Activated CD4-positive, alpha-beta memory T cell treated with anti-CD3 and anti-CD28 coated beads for 36 hours (primary cell): ENCODE results near the gene EPHB1. TPM values are rescaled to one million over a fixed set of nuclear protein-coding genes. Genes with fewer than 3 reads are reported as not detected.
"Not testable (repeated sequence)": the region's sequence is repeated elsewhere in the genome, so short reads cannot be mapped to it uniquely, and the experiment has no call there.

Experiments used
- CTCF ChIA-PET: fragments of 350-600 bp; sonication (Branson Sonifier 250); formaldehyde crosslinking; loops from one replicate; lab custom pipeline; 2021; ENCODE audit warnings: antibody characterized with exemption, inconsistent platforms; lab: Charles Lee
- POLR2A ChIA-PET: fragments of 350-600 bp; sonication (Branson Sonifier 250); formaldehyde crosslinking; loops from one replicate; lab custom pipeline; 2021; ENCODE audit warnings: antibody characterized with exemption; lab: Charles Lee
- DNase-seq: peaks from one replicate; pipeline ENCODE4 v3.0.0-alpha.2; 2020
- H3K27ac Mint-ChIP-seq: one replicate; pipeline ENCODE4 v1.8.0; 2021; ENCODE audit warnings: mixed read lengths
- H3K27me3 Mint-ChIP-seq: one replicate; pipeline ENCODE4 v1.8.0; 2021; ENCODE audit warnings: mixed read lengths
- H3K36me3 Mint-ChIP-seq: one replicate; pipeline ENCODE4 v1.8.0; 2021; ENCODE audit warnings: mixed read lengths
- H3K4me1 Mint-ChIP-seq: one replicate; pipeline ENCODE4 v1.8.0; 2021; ENCODE audit warnings: low read depth, mixed read lengths
- H3K4me3 Mint-ChIP-seq: one replicate; pipeline ENCODE4 v1.8.0; 2021; ENCODE audit warnings: mild to moderate bottlenecking, mixed read lengths
- H3K9me3 Mint-ChIP-seq: one replicate; pipeline ENCODE4 v1.8.0; 2021; ENCODE audit warnings: mixed read lengths
- intact Hi-C: fragments of 100-400 bp; cut with micrococcal nuclease; formaldehyde crosslinking; loops from one replicate; pipeline ENCODE4 v1.15.1; 2023
- total RNA-seq, 2 experiments: library from RNA; stranded (reverse); gene quantifications; one replicate each; pipeline ENCODE4 v1.2.3, GENCODE V29; 2021

Gene EPHB1
- total RNA-seq, 2 experiments from 2014 or later, result 1.3 TPM

- Mint-ChIP-seq H3K27ac (no peak overlapping the region), H3K9me3 (no peaks in the 10 kb centered on the region), H3K4me3 (no peak overlapping the region), H3K36me3 (no peaks in the 10 kb centered on the region), H3K4me1 (no peaks in the 10 kb centered on the region), H3K27me3 (no peaks in the 10 kb centered on the region)
- POLR2A ChIA-PET, result no interaction called here
- DNase-seq, result no peak
- intact Hi-C loops, result no loop called here
- CTCF ChIA-PET, result no interaction called here
Observed at GRCh38 chr3:135007607-135008006, 212.5 kb downstream of the EPHB1 start.

DNA sequence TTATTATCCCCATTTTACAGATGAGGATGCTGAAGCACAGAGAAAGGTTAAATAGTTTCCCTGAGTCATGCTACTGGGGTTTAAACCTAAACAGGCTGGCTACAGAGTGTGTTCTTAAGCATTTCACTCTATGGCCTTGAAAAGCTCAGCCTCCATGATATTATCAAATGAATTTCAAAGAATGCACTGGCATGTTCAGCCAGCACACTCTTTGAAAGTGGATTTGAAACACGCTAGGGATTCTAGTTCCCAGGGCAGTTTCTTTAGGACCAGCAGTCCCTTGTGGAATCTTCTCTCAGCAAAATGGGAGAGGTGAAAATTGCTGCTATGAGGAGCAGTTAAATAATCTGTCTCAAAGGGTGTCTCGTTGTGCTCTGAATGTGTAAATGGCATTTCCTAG is 213.3 kb downstream of the EPHB1 start:
- CTCF ChIA-PET, result no interaction called here
- Mint-ChIP-seq H3K4me1 (no peaks in the 10 kb centered on the region), H3K9me3 (no peaks in the 10 kb centered on the region), H3K27ac (no peak overlapping the region), H3K4me3 (no peak overlapping the region), H3K27me3 (no peaks in the 10 kb centered on the region), H3K36me3 (no peaks in the 10 kb centered on the region)
- POLR2A ChIA-PET, result no interaction called here
- intact Hi-C loops, result no loop called here
- no peak for DNase-seq

DNA sequence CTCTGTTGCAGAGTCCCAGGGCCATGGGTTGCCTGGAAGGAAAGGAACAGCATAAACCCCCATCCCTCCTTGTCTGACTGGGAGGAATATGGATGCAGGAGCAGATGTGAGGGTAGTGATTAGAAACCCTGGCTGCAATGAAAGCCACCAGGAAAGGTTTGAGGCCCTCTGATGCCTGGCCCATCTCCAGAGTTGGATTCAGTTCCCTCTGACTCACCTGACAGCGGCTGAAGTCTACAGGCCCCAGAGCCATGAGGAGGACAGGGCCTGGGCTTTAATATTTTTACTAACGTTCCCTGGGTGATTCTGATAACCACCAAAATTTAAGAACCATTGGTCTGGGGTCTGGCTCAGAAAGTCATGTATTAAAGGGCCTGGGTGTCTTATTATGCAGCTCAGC is 214.0 kb downstream of the EPHB1 start:
- Mint-ChIP-seq H3K27me3 (no peaks in the 10 kb centered on the region), H3K9me3 (no peaks in the 10 kb centered on the region), H3K27ac (no peak overlapping the region), H3K4me1 (no peaks in the 10 kb centered on the region), H3K36me3 (no peaks in the 10 kb centered on the region), H3K4me3 (no peak overlapping the region)
- intact Hi-C loops, result no loop called here
- POLR2A ChIA-PET, result no interaction called here
- DNase-seq, result no peak
- CTCF ChIA-PET, result no interaction called here

GRCh38 chr3:135012101-135012500 is 217.0 kb downstream of the EPHB1 start:
- no peaks in the 10 kb centered on the region for H3K36me3 Mint-ChIP-seq
- H3K9me3 Mint-ChIP-seq, result no peaks in the 10 kb centered on the region
- DNase-seq, result no peak
- ChIA-PET CTCF (no interaction called here), POLR2A (no interaction called here)
- H3K27ac Mint-ChIP-seq, result no peak overlapping the region
- intact Hi-C loops, result no loop called here
- H3K4me1 Mint-ChIP-seq, result no peaks in the 10 kb centered on the region
- no peak overlapping the region for H3K4me3 Mint-ChIP-seq
- H3K27me3 Mint-ChIP-seq, result no peaks in the 10 kb centered on the region

DNA sequence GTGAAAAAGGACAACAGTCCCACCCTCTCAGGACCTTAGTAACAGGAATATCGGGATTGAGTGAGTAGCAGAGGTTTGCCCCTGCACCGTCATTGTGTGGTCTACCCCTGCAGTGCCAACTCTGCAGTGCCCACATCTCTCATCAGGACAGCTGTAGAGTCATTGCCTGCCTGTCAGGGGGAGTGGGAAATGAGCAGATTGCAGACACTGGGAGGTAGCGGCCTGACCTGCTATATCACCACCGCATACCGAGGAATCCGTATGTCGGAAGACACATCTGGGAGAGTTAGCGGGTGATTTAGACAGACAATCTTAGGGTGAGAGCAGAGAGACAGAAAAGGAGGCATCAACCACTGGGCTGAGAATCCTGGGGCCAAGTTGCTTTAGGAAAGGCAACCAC is 218.1 kb downstream of the EPHB1 start:
- Mint-ChIP-seq H3K36me3 (no peaks in the 10 kb centered on the region), H3K27ac (no peak overlapping the region), H3K9me3 (no peaks in the 10 kb centered on the region), H3K4me3 (no peak overlapping the region), H3K27me3 (no peaks in the 10 kb centered on the region), H3K4me1 (no peaks in the 10 kb centered on the region)
- DNase-seq, result no peak
- POLR2A ChIA-PET, result no interaction called here
- intact Hi-C loops, result no loop called here
- CTCF ChIA-PET, result no interaction called here

GRCh38 chr3:135014566-135014965 is 219.5 kb downstream of the EPHB1 start:
- H3K4me3 Mint-ChIP-seq, result no peak overlapping the region
- no peaks in the 10 kb centered on the region for H3K4me1 Mint-ChIP-seq
- CTCF ChIA-PET, result no interaction called here
- H3K9me3 Mint-ChIP-seq, result no peaks in the 10 kb centered on the region
- H3K36me3 Mint-ChIP-seq, result no peaks in the 10 kb centered on the region
- H3K27ac Mint-ChIP-seq, result no peak overlapping the region
- DNase-seq, result no peak
- no peaks in the 10 kb centered on the region for H3K27me3 Mint-ChIP-seq
- intact Hi-C loops, result no loop called here
- POLR2A ChIA-PET, result no interaction called here

DNA sequence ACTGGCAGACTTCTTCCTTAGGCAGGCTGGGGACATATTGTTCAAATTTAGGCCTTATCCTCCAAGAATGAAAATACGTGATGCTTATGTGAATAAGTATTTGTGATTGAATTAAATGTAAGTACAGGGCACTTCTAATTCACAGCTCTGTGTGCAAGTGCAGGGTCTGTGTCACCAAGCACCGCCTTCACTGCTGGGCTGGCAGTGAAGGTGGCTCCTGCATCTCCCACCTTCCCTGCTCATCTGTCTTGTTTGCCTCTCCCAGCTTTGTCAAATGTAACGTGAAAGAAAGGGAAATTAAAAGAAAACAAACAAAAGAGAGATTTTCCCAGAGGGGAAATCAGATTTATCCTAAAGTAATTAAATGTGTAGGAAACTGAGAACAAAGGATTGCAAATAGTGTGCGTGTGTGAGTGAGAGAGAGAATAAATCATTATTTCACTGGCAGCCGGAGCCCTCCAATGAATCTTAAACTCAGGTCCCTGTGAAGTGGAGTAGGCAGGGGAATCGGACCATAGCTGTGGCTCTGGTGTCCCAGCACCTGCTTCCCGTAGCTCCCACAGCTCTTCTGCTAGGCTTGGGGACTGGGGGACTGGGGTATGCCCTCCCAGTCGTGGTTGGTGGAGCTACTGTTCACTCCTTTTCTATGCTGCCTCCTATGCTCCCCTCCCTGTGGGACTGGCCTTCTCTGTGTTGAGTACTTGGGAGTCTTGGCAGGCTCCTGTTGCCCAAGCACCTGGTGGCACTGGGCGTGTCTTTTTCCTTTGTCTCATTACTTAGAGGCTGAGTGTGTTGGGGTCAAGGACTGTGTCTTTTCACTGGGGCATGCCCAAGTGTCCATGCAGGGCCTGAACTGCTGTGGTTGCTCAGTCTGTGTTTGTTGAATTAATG is 222.2 kb downstream of the EPHB1 start:
- CTCF ChIA-PET, result no interaction called here
- no peaks in the 10 kb centered on the region for H3K36me3 Mint-ChIP-seq

GRCh38 chr3:135018149-135018923 is 223.3 kb downstream of the EPHB1 start:
- DNase-seq, result no peak
- Mint-ChIP-seq H3K4me3 (no peak overlapping the region), H3K27ac (no peak overlapping the region), H3K9me3 (no peaks in the 10 kb centered on the region), H3K4me1 (no peaks in the 10 kb centered on the region), H3K36me3 (no peaks in the 10 kb centered on the region), H3K27me3 (no peaks in the 10 kb centered on the region)
- ChIA-PET CTCF (no interaction called here), POLR2A (no interaction called here)
- intact Hi-C loops, result no loop called here

More for the DNA sequence above, 222.2 kb downstream of the EPHB1 start:
- Mint-ChIP-seq H3K27ac (no peak overlapping the region), H3K4me3 (no peak overlapping the region), H3K27me3 (no peaks in the 10 kb centered on the region), H3K9me3 (no peaks in the 10 kb centered on the region), H3K4me1 (no peaks in the 10 kb centered on the region)
- intact Hi-C loops, result no loop called here
- no peak for DNase-seq
- POLR2A ChIA-PET, result no interaction called here

DNA sequence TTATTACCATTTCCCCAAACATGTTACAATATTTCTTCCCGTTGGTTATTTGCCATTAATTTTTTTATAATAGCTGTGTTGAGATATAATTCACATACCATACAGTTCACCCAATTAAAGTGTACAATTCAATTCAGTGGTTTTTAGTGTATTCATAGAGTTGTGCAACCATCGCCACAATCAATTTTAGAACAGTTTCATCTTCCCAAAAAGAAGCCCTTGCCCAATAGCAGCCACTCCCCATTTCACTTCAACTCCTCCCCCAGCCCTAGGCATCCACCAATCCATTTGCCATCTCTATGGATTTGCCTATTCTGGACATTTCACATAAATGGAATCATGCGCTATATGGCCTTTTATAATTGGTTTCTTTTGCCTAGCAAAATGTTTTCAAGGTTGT is 225.1 kb downstream of the EPHB1 start:
- ChIA-PET CTCF (no interaction called here), POLR2A (no interaction called here)
- Mint-ChIP-seq H3K4me3 (no peak overlapping the region), H3K9me3 (no peaks in the 10 kb centered on the region), H3K27me3 (no peaks in the 10 kb centered on the region), H3K4me1 (no peaks in the 10 kb centered on the region), H3K27ac (no peak overlapping the region), H3K36me3 (no peaks in the 10 kb centered on the region)
- intact Hi-C loops, result no loop called here
- no peak for DNase-seq

DNA sequence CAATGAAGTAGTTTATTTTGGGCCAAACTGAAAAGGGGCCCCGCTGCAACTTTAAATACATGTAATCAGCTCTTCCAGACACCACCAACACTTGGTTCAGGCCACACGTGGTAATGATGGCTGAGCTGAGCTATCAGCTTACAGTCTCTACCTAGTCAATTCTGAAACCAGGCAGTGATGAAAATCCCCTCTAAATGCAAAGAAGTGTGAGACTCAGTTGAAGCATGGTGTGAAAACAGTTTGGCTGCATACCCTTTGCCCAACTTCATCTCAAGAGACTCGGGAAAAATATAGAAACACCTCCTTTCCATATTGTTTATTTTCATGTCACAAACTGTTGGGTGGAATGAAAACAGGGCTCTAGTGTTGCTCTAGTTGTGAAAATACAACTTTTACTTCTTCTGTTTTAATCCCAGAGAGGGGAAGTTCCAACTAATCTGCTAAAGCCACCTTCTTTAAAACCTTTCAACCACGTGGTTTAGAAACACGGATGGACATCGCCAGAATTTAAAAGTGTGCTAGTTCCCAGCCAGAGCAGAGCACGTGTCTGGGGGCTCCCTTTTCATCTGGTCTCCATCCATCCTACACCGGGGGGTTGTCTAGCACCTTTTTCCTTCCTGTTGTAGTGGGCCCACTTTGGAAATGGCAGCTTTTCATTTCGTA is 229.1 kb downstream of the EPHB1 start:
- no peaks in the 10 kb centered on the region for H3K27me3 Mint-ChIP-seq
- no peaks in the 10 kb centered on the region for H3K9me3 Mint-ChIP-seq
- no peak for DNase-seq
- H3K4me3 Mint-ChIP-seq, result no peak overlapping the region
- no peaks in the 10 kb centered on the region for H3K4me1 Mint-ChIP-seq
- intact Hi-C loops, result no loop called here
- no peak overlapping the region for H3K27ac Mint-ChIP-seq
- no peaks in the 10 kb centered on the region for H3K36me3 Mint-ChIP-seq
- POLR2A ChIA-PET, result no interaction called here
- CTCF ChIA-PET, result no interaction called here

- POLR2A ChIA-PET, intact Hi-C loops, H3K4me1 Mint-ChIP-seq: not testable (repeated sequence)
Observed at GRCh38 chr3:135030768-135031615, 235.9 kb downstream of the EPHB1 start.

GRCh38 chr3:135033737-135034136 is 238.7 kb downstream of the EPHB1 start:
- DNase-seq, result no peak
- H3K36me3 Mint-ChIP-seq, result no peaks in the 10 kb centered on the region
- peaks cover 8% of the 10 kb centered on the region for H3K27me3 Mint-ChIP-seq
- no peaks in the 10 kb centered on the region for H3K9me3 Mint-ChIP-seq
- intact Hi-C loops, result no loop called here
- H3K27ac Mint-ChIP-seq, result no peak overlapping the region
- H3K4me1 Mint-ChIP-seq, result no peaks in the 10 kb centered on the region
- H3K4me3 Mint-ChIP-seq, result no peak overlapping the region
- ChIA-PET POLR2A (no interaction called here), CTCF (no interaction called here)

More at GRCh38 chr3:135030768-135031615, 235.9 kb downstream of the EPHB1 start:
- DNase-seq, H3K27ac Mint-ChIP-seq, H3K9me3 Mint-ChIP-seq, H3K4me3 Mint-ChIP-seq, H3K27me3 Mint-ChIP-seq, CTCF ChIA-PET, H3K36me3 Mint-ChIP-seq: not testable (repeated sequence)
